NCI-H748 treated with DMSO at 0.1 percent for 48 hours (cell line): ENCODE measurements around the gene AGBL1.

Experiments used
- DNase-seq: peaks from one replicate; lab custom pipeline; 2025; lab: John Stamatoyannopoulos, UW

The AGBL1 gene

DNA sequence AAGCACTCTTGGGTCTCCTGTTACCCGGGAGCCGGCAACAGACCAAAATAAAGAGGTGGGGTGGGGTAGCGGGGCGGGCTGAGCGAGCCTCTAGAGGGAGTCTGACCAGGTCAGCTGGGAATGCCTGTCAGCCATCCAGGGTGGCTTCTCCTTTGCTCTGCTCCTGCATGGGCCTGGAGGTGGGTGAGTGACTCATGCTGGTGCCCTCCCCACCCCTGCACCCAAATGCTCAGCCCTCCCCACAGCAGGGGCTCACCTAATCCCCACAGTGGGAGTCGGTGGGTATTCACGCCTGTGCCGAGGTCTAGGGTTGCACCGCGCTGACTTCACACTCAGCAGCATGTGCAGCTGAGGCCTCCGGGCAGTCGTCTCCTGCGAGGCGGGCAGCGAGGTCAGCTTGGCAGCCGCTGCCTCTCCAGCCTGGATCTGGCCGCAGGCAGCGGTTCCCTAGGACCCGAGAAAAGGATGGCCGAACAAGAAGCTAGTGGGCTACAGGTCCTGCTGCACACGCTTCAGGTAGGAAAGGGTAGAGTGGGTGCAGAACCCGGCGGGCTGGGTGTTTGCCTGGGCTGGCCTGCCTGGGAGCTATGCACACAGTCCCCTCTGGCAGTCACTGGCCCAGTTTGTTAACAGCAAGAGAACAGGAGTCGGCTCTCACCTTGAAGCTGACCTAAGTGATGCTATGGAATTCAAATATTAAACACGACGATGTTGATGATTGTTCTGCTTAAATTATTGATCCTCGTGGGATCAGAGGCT is at the start of gene AGBL1:
Gene AGBL1 (plus strand): TSS at position 364 of the 759 bp plus-strand sequence.
- no peak for DNase-seq

GRCh38 chr15:86034904-86035303 is 44.8 kb upstream of the AGBL1 start:
- DNase-seq = no peak

GRCh38 chr15:86036243-86036642 is 43.4 kb upstream of the AGBL1 start:
- DNase-seq = no peak

GRCh38 chr15:86038491-86038890 is 41.2 kb upstream of the AGBL1 start:
- no peak for DNase-seq

GRCh38 chr15:86040356-86041033 is 39.2 kb upstream of the AGBL1 start:
- DNase-seq = no peak

- DNase-seq = no peak
Observed at GRCh38 chr15:86041399-86041798, 38.3 kb upstream of the AGBL1 start.

DNA sequence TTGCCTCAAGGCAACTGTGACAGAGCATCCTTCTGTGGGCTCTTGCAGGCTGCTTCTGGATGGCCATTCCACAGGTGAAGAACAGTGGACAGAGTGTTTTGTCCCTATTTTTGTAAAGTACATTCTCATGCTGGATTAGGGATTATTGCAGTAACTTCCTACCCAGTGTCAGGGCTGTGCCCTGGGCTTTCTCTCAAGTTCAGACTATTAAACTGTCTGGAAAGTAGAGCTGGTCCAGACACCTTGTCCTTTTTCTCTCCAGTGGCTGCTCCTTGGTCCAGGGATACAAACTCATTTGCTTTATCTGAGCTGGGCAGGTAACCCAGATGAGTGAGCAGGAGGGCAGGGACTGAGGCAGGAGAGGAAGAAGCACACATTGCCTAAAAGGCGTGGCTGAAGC is 37.4 kb upstream of the AGBL1 start:
- DNase-seq = no peak

- no peak for DNase-seq
Observed at GRCh38 chr15:86044981-86045380, 34.7 kb upstream of the AGBL1 start.

DNA sequence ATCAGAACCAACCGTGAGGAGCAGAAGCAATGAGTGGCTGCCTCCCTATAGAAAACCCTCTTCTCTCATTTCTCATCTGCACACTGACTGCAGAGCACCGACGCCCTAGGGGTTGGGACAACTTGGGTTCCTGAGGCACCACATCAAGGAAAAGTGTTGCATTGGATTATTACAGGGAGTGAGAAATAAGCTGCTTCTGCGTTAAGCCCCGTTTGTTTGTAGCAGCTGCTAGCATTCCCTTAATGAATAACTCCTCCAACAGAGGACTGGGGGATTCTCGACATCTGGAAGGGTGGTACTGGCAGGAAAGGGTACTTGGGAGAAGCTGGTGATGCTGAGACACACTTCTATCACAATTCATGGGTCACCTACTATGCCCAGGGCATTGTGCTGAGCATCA is 25.3 kb upstream of the AGBL1 start:
- DNase-seq = no peak

- no peak for DNase-seq
Observed at GRCh38 chr15:86055688-86056087, 24.0 kb upstream of the AGBL1 start.

- no peak for DNase-seq
Observed at GRCh38 chr15:86059851-86060250, 19.8 kb upstream of the AGBL1 start.

DNA sequence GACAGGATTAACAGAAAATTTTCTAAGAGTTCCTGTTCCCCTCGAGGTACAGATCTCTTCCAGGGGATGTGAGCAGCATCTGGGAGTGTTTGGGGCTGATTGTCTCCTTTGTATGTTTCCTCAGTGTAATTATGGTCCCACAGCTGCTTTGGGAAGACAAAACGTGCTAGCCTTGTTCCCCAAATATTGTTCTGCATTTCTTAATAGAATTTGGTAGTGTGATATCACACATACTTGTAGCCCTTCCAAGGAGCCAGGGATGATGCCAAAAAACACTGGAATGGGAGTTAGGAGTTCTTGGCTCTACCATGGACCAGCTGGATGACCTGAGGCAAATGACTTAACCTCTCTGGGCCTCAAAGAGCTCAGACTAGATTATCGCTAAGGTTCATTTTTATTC is 19.0 kb upstream of the AGBL1 start:
- DNase-seq = no peak

DNA sequence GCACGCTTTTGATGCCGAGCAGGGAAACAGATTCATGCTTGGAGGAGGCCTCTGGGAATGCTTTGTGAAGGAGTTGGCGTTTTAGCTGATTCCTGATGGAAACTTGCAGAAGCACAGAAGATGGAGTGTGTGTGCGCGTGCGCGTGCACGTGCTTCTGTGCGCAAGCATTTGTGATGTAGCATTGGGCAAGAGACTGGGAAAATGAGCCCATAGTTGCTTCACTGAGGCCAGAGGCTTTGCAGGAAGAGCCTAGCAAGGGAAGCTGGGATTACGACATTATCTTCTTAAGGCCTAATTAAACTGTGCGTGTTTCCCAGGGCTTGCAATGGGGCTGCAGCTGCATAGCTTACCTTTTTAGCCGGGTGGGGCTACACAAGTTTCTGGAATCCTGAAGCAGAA is 18.1 kb upstream of the AGBL1 start:
- DNase-seq = no peak

GRCh38 chr15:86062646-86063243 is 16.9 kb upstream of the AGBL1 start:
- no peak for DNase-seq

DNA sequence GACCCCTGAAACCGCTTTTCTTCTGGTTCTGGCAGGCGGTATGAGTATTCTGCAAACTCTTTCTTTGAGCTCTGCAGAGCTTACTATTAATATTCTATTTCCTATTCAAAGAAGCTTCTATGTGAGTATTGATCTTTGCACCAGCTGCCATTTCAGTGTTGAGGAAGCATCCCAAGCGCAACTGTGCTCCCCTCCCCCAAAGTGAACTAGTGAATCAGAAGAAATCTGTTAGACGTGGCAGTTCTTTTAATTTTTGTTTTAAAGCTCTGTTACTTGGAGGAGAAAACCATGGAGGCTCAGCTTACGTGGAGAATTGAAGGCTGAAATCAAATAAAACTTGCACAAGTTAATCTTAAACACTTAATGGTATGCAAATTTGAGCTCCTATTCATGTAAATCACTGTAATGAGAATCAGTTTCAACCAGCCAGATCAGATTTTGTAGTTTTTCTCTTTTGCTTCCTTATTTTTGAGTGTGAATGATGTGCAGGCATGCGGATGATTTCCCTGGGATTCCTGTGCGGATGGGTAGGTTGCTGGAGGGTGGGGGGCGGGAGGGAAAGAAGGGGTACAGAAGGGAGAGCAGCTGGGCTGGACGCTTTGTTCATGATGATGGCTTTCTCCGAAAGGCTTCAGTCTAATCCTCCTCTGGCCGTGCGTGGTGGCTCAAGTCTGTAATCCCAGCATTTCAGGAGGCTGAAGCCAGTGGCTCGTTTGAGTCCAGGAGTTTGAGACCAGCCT is 16.1 kb upstream of the AGBL1 start:
- no peak for DNase-seq

DNA sequence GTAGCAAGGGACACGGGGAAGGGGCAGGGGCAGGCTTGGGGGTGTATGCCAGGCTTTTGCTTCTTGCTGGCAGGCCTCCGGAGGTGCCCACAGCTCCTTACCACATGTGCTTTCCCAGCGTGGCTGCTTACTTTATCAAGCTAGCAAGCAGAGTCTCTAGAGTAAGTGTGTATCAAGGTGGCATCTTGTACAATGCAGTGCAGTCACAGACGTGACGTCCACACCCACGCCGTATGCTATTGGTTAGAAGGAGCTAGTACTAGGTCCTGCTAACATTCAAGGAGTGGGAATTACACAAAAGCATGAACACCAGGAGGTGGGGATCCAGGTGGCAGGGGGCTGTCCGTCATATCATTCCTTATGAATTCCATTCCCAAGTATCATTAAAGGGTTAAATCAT is 15.3 kb upstream of the AGBL1 start:
- DNase-seq = no peak

DNA sequence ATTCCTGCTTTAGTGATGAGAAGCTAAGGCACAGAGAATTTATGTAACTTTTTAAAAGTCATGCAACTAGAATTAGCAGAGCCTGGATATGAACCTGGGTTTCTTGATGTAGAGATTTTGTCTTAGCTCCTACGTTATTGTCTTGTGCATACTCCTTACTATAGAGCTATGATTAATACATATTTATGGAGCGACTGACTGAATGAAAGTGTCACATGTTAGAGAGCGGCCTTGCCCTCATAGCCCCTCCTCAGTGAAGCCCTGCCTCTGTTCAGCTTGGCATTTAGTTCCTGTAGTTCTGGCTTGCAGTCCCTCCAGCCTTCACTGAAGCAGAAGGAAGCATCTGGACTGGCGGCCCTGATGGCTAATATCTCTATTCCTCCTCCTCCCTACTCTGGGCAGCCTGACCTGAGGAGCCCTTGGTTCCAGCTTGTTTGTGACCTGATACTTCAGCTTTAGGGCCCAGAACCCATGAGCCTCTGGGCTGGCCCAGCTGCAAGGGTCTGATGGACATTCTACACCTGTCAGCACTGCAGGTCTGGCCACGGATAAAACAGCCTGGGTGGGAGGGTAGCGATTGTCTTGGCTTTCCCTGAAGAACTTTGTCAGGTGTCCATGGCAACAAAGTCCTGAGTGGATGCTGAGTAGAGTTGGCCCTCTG is 13.4 kb upstream of the AGBL1 start:
- DNase-seq = no peak

DNA sequence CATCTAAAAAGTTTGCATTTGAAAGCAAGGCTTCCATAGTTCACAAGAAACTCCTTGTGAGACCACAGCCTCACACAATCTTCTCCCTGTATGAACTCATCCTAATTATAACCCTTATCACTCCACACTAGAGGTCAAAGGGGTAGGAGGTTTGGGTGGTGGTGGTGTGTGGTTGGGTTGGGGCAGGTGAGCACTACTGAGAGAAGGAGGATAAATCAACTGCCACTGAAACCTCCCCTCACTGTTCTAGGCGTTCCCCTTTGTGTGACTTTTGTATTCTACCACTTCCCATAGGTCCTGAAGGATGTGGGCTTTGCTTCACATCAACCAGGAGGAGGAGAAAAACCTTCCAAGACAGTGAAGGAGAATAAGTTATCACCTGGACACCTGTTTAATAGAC is 6.4 kb upstream of the AGBL1 start:
- DNase-seq = no peak

- DNase-seq = no peak
Observed at GRCh38 chr15:86076468-86076867, 3.2 kb upstream of the AGBL1 start.

GRCh38 chr15:86077070-86077469 is 2.6 kb upstream of the AGBL1 start:
- no peak for DNase-seq

GRCh38 chr15:86080302-86080701 is 631 bp downstream of the AGBL1 start:
- no peak for DNase-seq
